Ishikawa (cell line): ENCODE results near the gene PSD2.

Source experiments
- TCF12 ChIP-seq: IDR thresholded peaks from 2 replicates; pipeline ENCODE4 v1.6.1; 2012; ENCODE audit warnings: low read depth
- TF ChIP-seq, protein P1 (sequence below): IDR thresholded peaks from 2 replicates; pipeline ENCODE4 v1.6.1; 2012; ENCODE audit warnings: low read depth, mild to moderate bottlenecking

DNA sequence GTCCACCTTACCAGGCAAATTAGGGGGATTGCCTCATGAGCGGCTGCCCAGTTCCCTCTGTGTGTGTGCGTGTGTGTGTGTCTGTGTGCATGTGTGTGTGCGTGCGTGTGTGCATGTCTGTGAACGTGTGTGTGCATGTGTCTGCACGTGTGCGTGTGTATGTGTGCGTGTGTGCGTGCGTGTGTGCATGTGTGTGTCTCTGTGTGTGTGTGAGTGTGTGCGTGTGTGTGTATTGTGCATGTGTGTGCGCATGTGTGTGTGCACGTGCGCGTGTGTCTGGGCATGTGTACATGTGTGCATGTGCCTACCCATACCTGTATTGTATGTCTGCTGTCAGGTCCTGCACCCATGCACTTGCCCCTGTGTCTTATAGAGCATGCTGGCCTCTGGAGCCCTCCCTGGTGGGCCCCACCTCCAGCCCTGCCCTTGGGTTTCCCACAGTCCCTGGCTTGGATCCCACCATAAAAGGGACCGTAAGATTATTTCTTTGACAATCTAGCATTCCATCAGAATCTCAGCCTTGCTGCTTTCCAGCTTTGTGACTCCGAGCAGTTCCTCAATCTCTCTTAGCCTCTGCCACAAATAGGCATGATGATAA lies 9.3 kb downstream of the PSD2 start:
- TF ChIP-seq TCF12: no peak
- TF ChIP-seq, protein P1, sequence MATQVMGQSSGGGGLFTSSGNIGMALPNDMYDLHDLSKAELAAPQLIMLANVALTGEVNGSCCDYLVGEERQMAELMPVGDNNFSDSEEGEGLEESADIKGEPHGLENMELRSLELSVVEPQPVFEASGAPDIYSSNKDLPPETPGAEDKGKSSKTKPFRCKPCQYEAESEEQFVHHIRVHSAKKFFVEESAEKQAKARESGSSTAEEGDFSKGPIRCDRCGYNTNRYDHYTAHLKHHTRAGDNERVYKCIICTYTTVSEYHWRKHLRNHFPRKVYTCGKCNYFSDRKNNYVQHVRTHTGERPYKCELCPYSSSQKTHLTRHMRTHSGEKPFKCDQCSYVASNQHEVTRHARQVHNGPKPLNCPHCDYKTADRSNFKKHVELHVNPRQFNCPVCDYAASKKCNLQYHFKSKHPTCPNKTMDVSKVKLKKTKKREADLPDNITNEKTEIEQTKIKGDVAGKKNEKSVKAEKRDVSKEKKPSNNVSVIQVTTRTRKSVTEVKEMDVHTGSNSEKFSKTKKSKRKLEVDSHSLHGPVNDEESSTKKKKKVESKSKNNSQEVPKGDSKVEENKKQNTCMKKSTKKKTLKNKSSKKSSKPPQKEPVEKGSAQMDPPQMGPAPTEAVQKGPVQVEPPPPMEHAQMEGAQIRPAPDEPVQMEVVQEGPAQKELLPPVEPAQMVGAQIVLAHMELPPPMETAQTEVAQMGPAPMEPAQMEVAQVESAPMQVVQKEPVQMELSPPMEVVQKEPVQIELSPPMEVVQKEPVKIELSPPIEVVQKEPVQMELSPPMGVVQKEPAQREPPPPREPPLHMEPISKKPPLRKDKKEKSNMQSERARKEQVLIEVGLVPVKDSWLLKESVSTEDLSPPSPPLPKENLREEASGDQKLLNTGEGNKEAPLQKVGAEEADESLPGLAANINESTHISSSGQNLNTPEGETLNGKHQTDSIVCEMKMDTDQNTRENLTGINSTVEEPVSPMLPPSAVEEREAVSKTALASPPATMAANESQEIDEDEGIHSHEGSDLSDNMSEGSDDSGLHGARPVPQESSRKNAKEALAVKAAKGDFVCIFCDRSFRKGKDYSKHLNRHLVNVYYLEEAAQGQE: no peak
